K562 (cell line): ENCODE measurements around the gene TDRD10. TPM values are rescaled to one million over a fixed set of nuclear protein-coding genes. Genes with fewer than 3 reads are reported as not detected.

Experiments
- ATAC-seq: fragments of 200-7000 bp; cut with Tn5 transposase; 3 replicates; pipeline ENCODE4 v1.9.1; 2020; ENCODE audit warnings: moderate library complexity
- BruUV-seq: library from RNA; stranded (reverse); fragments of 400-500 nt; replicated peaks from 2 replicates; lab custom pipeline; 2021; lab: Mats Ljungman, UMichigan
- CTCF ChIA-PET: fragments of 300-600 bp; formaldehyde crosslinking; extraction: SDS; loops from one replicate; lab custom pipeline; 2021; ENCODE audit warnings: low intra/inter-chr PET ratio; lab: Yijun Ruan, JAX
- POLR2A ChIA-PET: fragments of 300-600, 350-650 bp; sonication (Branson Sonifier 250); formaldehyde crosslinking; extraction: SDS; loops from one replicate; lab custom pipeline; 2021; ENCODE audit warnings: antibody characterized with exemption, inconsistent platforms; lab: Yijun Ruan, JAX
- DNase-seq, 4 experiments: peaks; one replicate each; pipeline versions ENCODE4 v3.0.0 to v3.0.0-alpha.2; 2011 to 2018; ENCODE audit warnings: low spot score in 3 of 4, mixed read lengths in 3 of 4; ENCODE audit errors: extremely low read depth in 1 of 4
- FAIRE-seq: peaks from 2 replicates; lab custom pipeline; 2011; peaks lifted over from hg19 to GRCh38; lab: Jason Lieb, UNC
- H2AFZ ChIP-seq: 2 replicates; pipeline ENCODE4 v1.6.0; 2011; ENCODE audit warnings: low read depth, low read length, control low read depth, inconsistent platforms
- H3K27ac ChIP-seq: fragments of 200-600 bp; 3 replicates; pipeline ENCODE4 v1.8.0; 2011; ENCODE audit warnings: low read depth, mild to moderate bottlenecking, control low read depth, inconsistent platforms, low read length, moderate library complexity, mixed read lengths; ENCODE audit errors: extremely low read depth
- H3K27me3 ChIP-seq, 2 experiments: fragments of 300-600 bp in 1 of 2; 2 replicates in 1 of 2; 3 replicates in 1 of 2; pipeline versions ENCODE4 v1.6.0 to v1.8.0; 2011; ENCODE audit warnings: inconsistent platforms in 2 of 2, low read length in 2 of 2, mild to moderate bottlenecking in 1 of 2, mixed read lengths in 1 of 2, moderate library complexity in 1 of 2; ENCODE audit not compliant: control insufficient read depth in 2 of 2, insufficient read depth in 2 of 2
- H3K36me3 ChIP-seq: fragments of 300-600 bp; 3 replicates; pipeline ENCODE4 v1.8.0; 2011; ENCODE audit warnings: mild to moderate bottlenecking, low read length, inconsistent platforms; ENCODE audit not compliant: control insufficient read depth, insufficient read depth
- H3K4me1 ChIP-seq, 2 experiments: fragments of 200-600 bp in 1 of 2; replicated peaks in 1 of 2; 2 replicates in 1 of 2; 3 replicates in 1 of 2; pipeline versions ENCODE4 v1.5.1 to v1.8.0; 2011; ENCODE audit warnings: inconsistent platforms in 2 of 2, low read length in 2 of 2, mild to moderate bottlenecking in 1 of 2, mixed read lengths in 1 of 2, moderate library complexity in 1 of 2; ENCODE audit not compliant: control insufficient read depth in 2 of 2, insufficient read depth in 2 of 2
- H3K4me2 ChIP-seq: 2 replicates; pipeline ENCODE4 v1.6.1; 2011; ENCODE audit warnings: low read length, control low read depth, inconsistent platforms, mixed read lengths; ENCODE audit not compliant: insufficient read depth
- H3K4me3 ChIP-seq: fragments of 200-600 bp; sonication (generic), shearing (Covaris generic); 2 replicates; pipeline ENCODE4 v1.5.1; 2016; ENCODE audit warnings: control low read depth, inconsistent platforms
- H3K79me2 ChIP-seq: fragments of 200-600 bp; 3 replicates; pipeline ENCODE4 v1.8.0; 2011; ENCODE audit warnings: low read length, inconsistent platforms; ENCODE audit not compliant: control insufficient read depth, insufficient read depth
- H3K9ac ChIP-seq, 2 experiments: 2 replicates each; pipeline versions ENCODE4 v1.6.0 to v1.6.1; 2011; ENCODE audit warnings: low read depth in 2 of 2, low read length in 2 of 2, control low read depth in 1 of 2, inconsistent platforms in 1 of 2, mild to moderate bottlenecking in 1 of 2, mixed read lengths in 1 of 2; ENCODE audit not compliant: insufficient read depth in 1 of 2
- H3K9me1 ChIP-seq: one replicate; pipeline ENCODE4 v1.6.0; 2011; ENCODE audit warnings: inconsistent platforms, mild to moderate bottlenecking, low read length, moderate library complexity; ENCODE audit not compliant: control insufficient read depth, insufficient read depth
- H3K9me3 ChIP-seq: replicated peaks from 2 replicates; pipeline ENCODE4 v1.5.1; 2011; ENCODE audit warnings: low read depth, low read length, inconsistent platforms; ENCODE audit not compliant: control insufficient read depth, insufficient read depth
- H4K20me1 ChIP-seq: replicated peaks from 2 replicates; pipeline ENCODE4 v1.6.1; 2011; ENCODE audit warnings: low read length, inconsistent platforms, mixed read lengths; ENCODE audit not compliant: control insufficient read depth, insufficient read depth
- CBFA2T3 ChIP-seq: fragments of 450-650 bp; IDR thresholded peaks from 2 replicates; pipeline ENCODE4 v1.6.1; 2017
- CREB1 ChIP-seq, 2 experiments: sonication (generic) in 1 of 2; formaldehyde crosslinking in 1 of 2; IDR thresholded peaks; 2 replicates each; pipeline versions ENCODE4 v1.6.1 to v1.8.0; 2012 to 2022; ENCODE audit warnings: inconsistent platforms in 1 of 2, mild to moderate bottlenecking in 1 of 2, missing genetic modification reagents in 1 of 2, moderate library complexity in 1 of 2
- CXXC5 ChIP-seq: fragments of 250-450 bp; sonication (Bioruptor Pico); IDR thresholded peaks from 2 replicates; pipeline ENCODE4 v1.8.0; 2022; ENCODE audit warnings: inconsistent platforms, mild to moderate bottlenecking, moderate library complexity
- E2F3 ChIP-seq: fragments of 250-450 bp; sonication (Bioruptor Pico); IDR thresholded peaks from 2 replicates; pipeline ENCODE4 v1.4.0; 2020; ENCODE audit warnings: mild to moderate bottlenecking
- ETV1 ChIP-seq: fragments of 450-650 bp; conservative IDR thresholded peaks from 2 replicates; pipeline ENCODE4 v1.6.1; 2016; ENCODE audit warnings: missing genetic modification characterization, control low read depth, low read depth, missing compliant biosample characterization
- ETV6 ChIP-seq, 3 experiments: fragments of 150-350 bp in 1 of 3; sonication (generic) in 1 of 3; formaldehyde crosslinking in 1 of 3; IDR thresholded peaks; 2 replicates each; pipeline versions ENCODE4 v1.6.1 to v1.8.0; 2014 to 2022; ENCODE audit warnings: borderline replicate concordance in 2 of 3, low read depth in 2 of 3, antibody characterized with exemption in 1 of 3, low read length in 1 of 3, mild to moderate bottlenecking in 1 of 3, missing genetic modification reagents in 1 of 3
- PTRF ChIP-seq: fragments of 450-650 bp; IDR thresholded peaks from 2 replicates; pipeline ENCODE4 v1.6.1; 2016; ENCODE audit warnings: mild to moderate bottlenecking, missing genetic modification characterization, missing compliant biosample characterization
- SRSF9 ChIP-seq: fragments of 200-400 bp; formaldehyde crosslinking; IDR thresholded peaks from 2 replicates; pipeline ENCODE4 v1.6.1; 2017; ENCODE audit warnings: low read depth, low read length, borderline replicate concordance
- TRIM28 ChIP-seq: fragments of 450-650 bp; IDR thresholded peaks from 2 replicates; pipeline ENCODE4 v1.6.1; 2017
- ZEB2 ChIP-seq: fragments of 450-650 bp; IDR thresholded peaks from 2 replicates; pipeline ENCODE4 v1.6.1; 2016
- ZNF184 ChIP-seq: sonication (generic); formaldehyde crosslinking; IDR thresholded peaks from 2 replicates; pipeline ENCODE4 v1.5.0; 2020; ENCODE audit warnings: missing genetic modification reagents
- ZNF717 ChIP-seq: fragments of 250-450 bp; sonication (Bioruptor Pico); IDR thresholded peaks from 2 replicates; pipeline ENCODE4 v1.5.0; 2021
- WGBS: fragments of 100-300 bp; shearing (Covaris generic); methylation state at CpG from one replicate; pipeline ENCODE4 v1.1.6; 2016; ENCODE audit warnings: low coverage, mixed read lengths; ENCODE audit not compliant: insufficient coverage; ENCODE audit errors: missing lambda C conversion rate; 5-methylcytosine and 5-hydroxymethylcytosine counted together
- in situ Hi-C: fragments of 300-500 bp; cut with MboI; formaldehyde crosslinking; loops from 4 replicates; pipeline ENCODE4 v1.15.0; 2018; ENCODE audit warnings: inconsistent platforms, mixed read lengths
- intact Hi-C: fragments of 100-400 bp; cut with micrococcal nuclease; formaldehyde crosslinking; loops from 2 replicates; pipeline ENCODE4 v1.14.2; 2022
- polyA plus RNA-seq, 8 experiments: library from polyadenylated mRNA; depleted of rRNA in 4 of 8; stranded (reverse) in 5 of 8; unstranded in 3 of 8; fragments of >200 nt; fragmentation: Nextera tagmentation in 2 of 8; fragmentation: Illumina TruSeq in 1 of 8; extraction: Ambion mirVana in 2 of 8; extraction: Trizol in 1 of 8; gene quantifications; 2 replicates each; pipeline versions ENCODE4 v1.2.1 to v1.2.3, GENCODE V29; 2011 to 2014; ENCODE audit warnings: inconsistent platforms in 1 of 8, missing spikeins in 1 of 8
- total RNA-seq, 7 experiments: library from RNA; depleted of rRNA in 6 of 7; stranded (reverse); fragments of >200 nt in 6 of 7; fragmentation: Illumina TruSeq in 2 of 7; extraction: Trizol in 2 of 7; gene quantifications; 2 replicates each; pipeline versions ENCODE4 v1.2.1 to v1.2.3, GENCODE V29; 2011 to 2021; ENCODE audit warnings: low replicate concordance in 1 of 7
- TF ChIP-seq, protein P1 (sequence below): sonication (generic); formaldehyde crosslinking; IDR thresholded peaks from 2 replicates; pipeline ENCODE4 v1.4.0; 2020; ENCODE audit warnings: mild to moderate bottlenecking, missing genetic modification reagents
- TF ChIP-seq, protein P2 (sequence below), 2 experiments: IDR thresholded peaks; 2 replicates each; pipeline ENCODE4 v1.6.1; 2012; ENCODE audit warnings: improper control_type of control experiment in 2 of 2, low read depth in 2 of 2, low read length in 2 of 2, borderline replicate concordance in 1 of 2
- TF ChIP-seq, protein P3 (sequence below): fragments of 250-450 bp; sonication (Bioruptor Pico); IDR thresholded peaks from 2 replicates; pipeline ENCODE4 v1.8.0; 2022; ENCODE audit warnings: inconsistent platforms
- TF ChIP-seq, protein P4 (sequence below): fragments of 200-800 bp; sonication (Bioruptor generic); IDR thresholded peaks from 2 replicates; pipeline ENCODE4 v1.6.1; 2017; ENCODE audit warnings: missing genetic modification characterization, missing compliant biosample characterization

The TDRD10 gene
- total and polyA plus RNA-seq, 9 of the 15 experiments (the other 6 are each of a cell fraction or from before 2014, with no cell fraction given), result not detected

DNA sequence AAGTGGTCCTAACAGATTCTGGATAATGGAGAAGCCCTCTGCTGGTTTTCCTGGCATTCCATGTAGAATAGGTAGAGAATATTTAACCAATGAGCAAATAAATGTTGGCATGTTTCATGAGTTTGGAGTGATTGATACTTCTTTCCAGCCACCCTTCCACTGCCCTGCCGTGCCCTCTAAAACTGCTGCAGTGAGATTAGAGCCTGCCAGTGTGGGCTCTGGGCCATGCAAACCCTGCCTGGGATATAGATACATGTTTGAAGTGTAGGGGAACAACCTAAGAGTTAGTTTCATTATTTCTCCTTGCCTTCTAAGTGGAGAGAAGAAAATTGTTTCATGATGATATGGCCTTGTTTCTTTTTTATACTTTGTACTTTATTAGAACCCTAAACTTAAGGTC is 46.0 kb downstream of the TDRD10 start:
- H3K9me1 ChIP-seq, result no peaks in the 10 kb centered on the region
- peaks cover 10 to 21% of the 10 kb centered on the region in 2 experiments for H3K27me3 ChIP-seq
- ChIA-PET CTCF (interaction anchor here (3.4 kb wide), 1 partner anchor 68 kb away, joined by 45 read pairs; no protein-coding TSS in a partner anchor), POLR2A (no interaction called here)
- H3K36me3 ChIP-seq, result peaks cover 46% of the 10 kb centered on the region
- H2AFZ ChIP-seq, result no peak overlapping the region
- intact Hi-C loops (no loop called here), in situ Hi-C loops (loop anchor here (5.0 kb wide), 1 partner anchor 201 kb away; no protein-coding TSS in a partner anchor)
- DNase-seq (no peak), FAIRE-seq (no peak), ATAC-seq (no peak)
- H4K20me1 ChIP-seq, result peaks cover 16% of the 10 kb centered on the region; the same call in 1 of the 2 replicates
- no peak overlapping the region for H3K27ac ChIP-seq
- 59% methylated on average over 1 of the region's 1 CpG for WGBS
- H3K4me2 ChIP-seq, result no peak overlapping the region
- BruUV-seq, result no TSS peak
- no peak overlapping the region for H3K4me3 ChIP-seq
- H3K9me3 ChIP-seq, result no peaks in the 10 kb centered on the region
- no peaks in the 10 kb centered on the region; a peak in 2 of 5 replicates for H3K4me1 ChIP-seq
- H3K79me2 ChIP-seq, result no peaks in the 10 kb centered on the region
- no peak overlapping the region for H3K9ac ChIP-seq
- no peak for TF ChIP-seq CREB1 (IDR thresholded peaks at IDR 0.05)
- no peak for TF ChIP-seq CREB1 (CRISPR knock-in tag; IDR thresholded peaks at IDR 0.05)
- no peak for TF ChIP-seq ETV1 (tag)
- no peak for TF ChIP-seq TRIM28
- TF ChIP-seq ZNF184, result no peak
- TF ChIP-seq ZNF717 (CRISPR knock-in tag), result no peak
- TF ChIP-seq, protein P1, sequence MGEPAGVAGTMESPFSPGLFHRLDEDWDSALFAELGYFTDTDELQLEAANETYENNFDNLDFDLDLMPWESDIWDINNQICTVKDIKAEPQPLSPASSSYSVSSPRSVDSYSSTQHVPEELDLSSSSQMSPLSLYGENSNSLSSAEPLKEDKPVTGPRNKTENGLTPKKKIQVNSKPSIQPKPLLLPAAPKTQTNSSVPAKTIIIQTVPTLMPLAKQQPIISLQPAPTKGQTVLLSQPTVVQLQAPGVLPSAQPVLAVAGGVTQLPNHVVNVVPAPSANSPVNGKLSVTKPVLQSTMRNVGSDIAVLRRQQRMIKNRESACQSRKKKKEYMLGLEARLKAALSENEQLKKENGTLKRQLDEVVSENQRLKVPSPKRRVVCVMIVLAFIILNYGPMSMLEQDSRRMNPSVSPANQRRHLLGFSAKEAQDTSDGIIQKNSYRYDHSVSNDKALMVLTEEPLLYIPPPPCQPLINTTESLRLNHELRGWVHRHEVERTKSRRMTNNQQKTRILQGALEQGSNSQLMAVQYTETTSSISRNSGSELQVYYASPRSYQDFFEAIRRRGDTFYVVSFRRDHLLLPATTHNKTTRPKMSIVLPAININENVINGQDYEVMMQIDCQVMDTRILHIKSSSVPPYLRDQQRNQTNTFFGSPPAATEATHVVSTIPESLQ, result no peak
- no peak for TF ChIP-seq CBFA2T3
- no peak for TF ChIP-seq E2F3
- no peak for TF ChIP-seq PTRF (tag)
- TF ChIP-seq, protein P2, sequence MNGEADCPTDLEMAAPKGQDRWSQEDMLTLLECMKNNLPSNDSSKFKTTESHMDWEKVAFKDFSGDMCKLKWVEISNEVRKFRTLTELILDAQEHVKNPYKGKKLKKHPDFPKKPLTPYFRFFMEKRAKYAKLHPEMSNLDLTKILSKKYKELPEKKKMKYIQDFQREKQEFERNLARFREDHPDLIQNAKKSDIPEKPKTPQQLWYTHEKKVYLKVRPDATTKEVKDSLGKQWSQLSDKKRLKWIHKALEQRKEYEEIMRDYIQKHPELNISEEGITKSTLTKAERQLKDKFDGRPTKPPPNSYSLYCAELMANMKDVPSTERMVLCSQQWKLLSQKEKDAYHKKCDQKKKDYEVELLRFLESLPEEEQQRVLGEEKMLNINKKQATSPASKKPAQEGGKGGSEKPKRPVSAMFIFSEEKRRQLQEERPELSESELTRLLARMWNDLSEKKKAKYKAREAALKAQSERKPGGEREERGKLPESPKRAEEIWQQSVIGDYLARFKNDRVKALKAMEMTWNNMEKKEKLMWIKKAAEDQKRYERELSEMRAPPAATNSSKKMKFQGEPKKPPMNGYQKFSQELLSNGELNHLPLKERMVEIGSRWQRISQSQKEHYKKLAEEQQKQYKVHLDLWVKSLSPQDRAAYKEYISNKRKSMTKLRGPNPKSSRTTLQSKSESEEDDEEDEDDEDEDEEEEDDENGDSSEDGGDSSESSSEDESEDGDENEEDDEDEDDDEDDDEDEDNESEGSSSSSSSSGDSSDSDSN (IDR thresholded peaks at IDR 0.05; ENCODE audit: borderline replicate concordance in 1 of 2, low read depth in 2 of 2, low read length in 2 of 2), result no peak
- TF ChIP-seq ETV6 (IDR thresholded peaks at IDR 0.05; ENCODE audit: borderline replicate concordance in 1 of 2, low read depth in 2 of 2, low read length in 1 of 2), result no peak
- no peak for TF ChIP-seq ETV6 (CRISPR knock-in tag; IDR thresholded peaks at IDR 0.05; ENCODE audit: borderline replicate concordance)
- TF ChIP-seq ZEB2, result no peak
- TF ChIP-seq, protein P3, sequence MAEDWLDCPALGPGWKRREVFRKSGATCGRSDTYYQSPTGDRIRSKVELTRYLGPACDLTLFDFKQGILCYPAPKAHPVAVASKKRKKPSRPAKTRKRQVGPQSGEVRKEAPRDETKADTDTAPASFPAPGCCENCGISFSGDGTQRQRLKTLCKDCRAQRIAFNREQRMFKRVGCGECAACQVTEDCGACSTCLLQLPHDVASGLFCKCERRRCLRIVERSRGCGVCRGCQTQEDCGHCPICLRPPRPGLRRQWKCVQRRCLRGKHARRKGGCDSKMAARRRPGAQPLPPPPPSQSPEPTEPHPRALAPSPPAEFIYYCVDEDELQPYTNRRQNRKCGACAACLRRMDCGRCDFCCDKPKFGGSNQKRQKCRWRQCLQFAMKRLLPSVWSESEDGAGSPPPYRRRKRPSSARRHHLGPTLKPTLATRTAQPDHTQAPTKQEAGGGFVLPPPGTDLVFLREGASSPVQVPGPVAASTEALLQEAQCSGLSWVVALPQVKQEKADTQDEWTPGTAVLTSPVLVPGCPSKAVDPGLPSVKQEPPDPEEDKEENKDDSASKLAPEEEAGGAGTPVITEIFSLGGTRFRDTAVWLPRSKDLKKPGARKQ (CRISPR knock-in tag), result no peak
- TF ChIP-seq, protein P4, sequence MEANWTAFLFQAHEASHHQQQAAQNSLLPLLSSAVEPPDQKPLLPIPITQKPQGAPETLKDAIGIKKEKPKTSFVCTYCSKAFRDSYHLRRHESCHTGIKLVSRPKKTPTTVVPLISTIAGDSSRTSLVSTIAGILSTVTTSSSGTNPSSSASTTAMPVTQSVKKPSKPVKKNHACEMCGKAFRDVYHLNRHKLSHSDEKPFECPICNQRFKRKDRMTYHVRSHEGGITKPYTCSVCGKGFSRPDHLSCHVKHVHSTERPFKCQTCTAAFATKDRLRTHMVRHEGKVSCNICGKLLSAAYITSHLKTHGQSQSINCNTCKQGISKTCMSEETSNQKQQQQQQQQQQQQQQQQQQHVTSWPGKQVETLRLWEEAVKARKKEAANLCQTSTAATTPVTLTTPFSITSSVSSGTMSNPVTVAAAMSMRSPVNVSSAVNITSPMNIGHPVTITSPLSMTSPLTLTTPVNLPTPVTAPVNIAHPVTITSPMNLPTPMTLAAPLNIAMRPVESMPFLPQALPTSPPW (CRISPR knock-in tag), result no peak
- no peak for TF ChIP-seq SRSF9
- TF ChIP-seq CXXC5, result no peak
